GM18907 (cell line): ENCODE data around the gene MYBPC3.

Source experiments
- ATAC-seq: cut with Tn5 transposase; IDR thresholded peaks from one replicate; pipeline ENCODE4 v1.9.1; 2021; ENCODE audit warnings: mild to moderate bottlenecking, moderate library complexity; ENCODE audit not compliant: unreplicated experiment

The MYBPC3 gene

DNA sequence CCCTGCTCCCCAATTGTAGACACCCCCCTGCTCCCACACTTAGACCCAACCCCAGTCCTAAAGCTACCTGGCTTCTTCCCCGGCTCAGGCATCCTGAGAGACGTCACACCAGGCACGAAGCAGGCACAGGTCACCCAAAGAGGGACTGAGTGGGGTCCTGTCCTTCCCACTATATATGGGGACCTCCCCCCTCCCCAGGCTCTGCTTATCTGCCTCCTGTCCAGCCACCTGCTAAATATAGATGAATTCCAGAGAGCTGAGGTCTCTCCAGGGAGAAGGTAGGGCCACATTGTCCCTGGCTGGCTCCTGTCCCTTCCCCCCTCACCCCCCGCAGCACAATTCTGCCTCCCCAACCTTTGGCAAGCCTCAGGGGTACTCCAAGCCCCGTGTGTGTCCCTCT lies at the start of gene MYBPC3:
MYBPC3 (minus strand) TSS at position 147 of the 400 bp plus-strand sequence; CDS start at position 92, 55 bp downstream.
- no peak for ATAC-seq

GRCh38 chr11:47400768-47401279 lies 48.3 kb upstream of the MYBPC3 start:
- peak; percentile 70 for ATAC-seq

DNA sequence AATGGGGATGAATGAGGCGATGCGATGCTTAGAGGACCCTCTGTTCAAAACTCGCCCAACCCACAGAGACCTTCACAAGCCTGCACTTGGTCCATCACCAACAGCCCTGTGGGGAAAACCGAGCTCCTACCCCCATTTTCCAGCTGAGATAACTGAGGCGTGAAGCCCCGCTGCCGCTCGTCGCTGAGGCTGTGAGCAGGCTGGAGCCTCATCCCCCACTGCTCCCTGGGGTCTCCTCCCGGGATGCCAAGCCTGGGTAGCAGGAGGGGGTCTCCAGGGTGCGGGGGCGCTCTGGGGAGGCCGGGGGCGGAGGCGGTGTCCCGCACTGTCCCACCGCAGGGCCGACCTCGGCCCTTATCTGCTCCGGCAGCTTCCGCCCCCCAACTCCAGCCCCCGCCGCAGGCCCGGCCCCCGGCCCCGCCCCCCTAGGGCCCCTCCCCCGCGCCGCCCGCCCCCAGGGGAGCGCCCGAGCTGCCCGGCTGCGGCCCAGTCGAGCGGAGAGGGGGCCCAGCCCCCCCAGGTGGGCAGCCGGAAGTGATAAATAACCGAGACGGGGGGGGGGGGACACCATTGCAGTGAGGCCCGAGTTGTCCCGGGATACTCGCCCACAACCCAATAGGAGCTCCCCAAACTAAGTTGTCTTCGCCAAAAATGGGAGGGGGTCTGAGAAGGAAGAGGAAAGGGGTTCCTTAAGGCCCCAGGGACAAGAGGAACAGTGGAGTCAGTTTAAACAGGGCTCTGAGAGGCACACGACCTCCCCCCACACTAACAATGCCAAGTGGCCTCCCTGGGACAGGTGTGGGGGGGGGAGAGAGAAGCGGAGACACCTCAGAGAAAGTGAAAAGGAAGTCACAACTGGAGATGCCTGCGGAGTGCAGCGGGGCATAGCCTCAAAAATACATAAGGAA lies 47.6 kb upstream of the MYBPC3 start:
- ATAC-seq = peak; percentile 51

GRCh38 chr11:47398551-47398950 lies 46.0 kb upstream of the MYBPC3 start:
- ATAC-seq = no peak

DNA sequence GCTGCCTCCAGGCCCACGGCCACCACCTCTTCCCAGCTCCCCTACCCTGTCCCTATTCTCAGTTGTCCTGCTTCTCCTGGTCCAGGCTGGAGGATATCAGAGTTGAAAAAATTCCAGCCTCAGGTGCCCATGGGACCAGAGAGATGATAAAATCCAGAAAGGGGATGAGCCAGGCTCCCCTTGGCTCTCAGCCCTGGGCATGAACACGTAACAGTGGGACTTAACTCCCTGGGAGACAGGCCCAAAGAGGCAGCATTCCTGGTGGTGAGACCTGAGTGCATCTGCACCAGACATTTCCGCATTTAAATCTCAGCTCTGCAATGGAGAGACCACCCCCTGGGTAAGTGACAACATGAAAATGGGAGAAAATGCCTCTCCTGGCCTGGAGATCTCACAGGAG lies 45.5 kb upstream of the MYBPC3 start:
- ATAC-seq = no peak

DNA sequence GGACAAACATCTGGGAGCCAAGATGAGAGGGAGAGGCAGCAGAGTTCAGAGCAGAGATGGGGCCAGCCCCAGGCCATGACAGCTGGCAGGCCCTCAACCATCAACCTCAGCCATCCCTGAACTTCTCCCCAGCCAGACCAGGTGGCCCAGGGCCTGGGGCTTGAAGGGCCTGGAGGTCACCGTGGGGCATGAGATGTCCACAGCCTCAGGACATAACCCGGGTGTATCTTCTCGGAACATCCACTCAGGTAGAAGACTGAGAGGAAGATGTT lies 43.5 kb upstream of the MYBPC3 start:
- no peak for ATAC-seq

GRCh38 chr11:47395223-47396048 lies 42.9 kb upstream of the MYBPC3 start:
- ATAC-seq = no peak

DNA sequence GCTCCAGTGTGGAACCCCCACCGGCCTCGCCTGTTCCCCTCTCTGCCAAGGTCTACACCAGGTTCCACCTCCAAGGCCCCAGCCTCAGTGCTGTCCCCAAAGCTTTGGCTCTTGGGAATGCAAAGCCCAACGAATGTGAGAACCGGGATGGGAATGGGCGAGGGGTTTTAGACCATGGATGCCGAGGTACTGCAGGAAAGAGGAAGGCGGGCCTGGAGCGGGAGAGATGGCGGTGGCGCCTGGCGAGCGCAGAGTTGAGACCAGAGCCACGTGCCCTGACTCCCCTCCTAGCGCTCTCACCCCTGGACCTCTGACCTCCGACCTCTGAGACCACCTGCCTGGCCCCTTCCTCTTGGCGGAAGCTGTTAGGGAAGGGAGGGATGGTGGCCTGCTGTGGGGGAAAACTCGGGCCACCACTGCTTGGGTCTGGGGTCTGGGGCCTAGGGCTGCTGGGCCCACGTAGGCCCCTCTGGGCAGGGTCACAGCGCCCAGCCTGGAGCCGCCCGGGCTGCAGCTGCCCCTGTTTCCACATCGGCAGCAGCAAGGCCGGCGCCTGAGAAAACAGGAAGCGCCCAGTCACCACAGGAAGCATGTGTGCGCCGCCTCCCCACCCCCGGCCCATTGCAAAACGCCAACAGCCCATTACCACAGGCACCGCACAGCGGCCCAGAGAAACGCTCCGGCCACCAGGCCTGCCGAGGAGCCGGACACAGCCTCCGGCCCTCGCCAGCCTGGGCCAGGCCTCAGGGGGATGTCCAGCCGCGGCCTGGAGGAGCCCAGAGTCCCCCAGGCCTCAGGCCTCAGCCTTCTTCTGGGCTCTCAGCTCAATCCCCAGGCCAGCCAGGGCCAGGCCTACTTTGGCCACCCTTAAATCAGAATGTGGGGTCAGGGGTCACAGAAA lies 42.1 kb upstream of the MYBPC3 start:
- peak; percentile 64 for ATAC-seq

DNA sequence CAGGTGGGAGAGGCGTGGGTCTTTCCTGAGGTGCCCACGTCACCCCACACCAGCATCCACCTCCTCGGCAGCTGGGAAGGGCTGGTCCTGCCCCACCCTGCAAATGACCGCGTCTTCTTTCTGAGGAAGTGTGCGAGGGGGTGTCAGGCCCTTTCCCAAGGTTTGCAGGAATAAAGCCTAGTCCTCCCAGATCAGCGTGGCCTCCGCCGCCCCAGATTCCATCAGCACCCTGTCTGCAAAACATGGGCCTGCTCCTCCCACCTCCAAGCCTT lies 41.5 kb upstream of the MYBPC3 start:
- no peak for ATAC-seq

- no peak for ATAC-seq
These were observed 40.9 kb upstream of the MYBPC3 start for GRCh38 chr11:47393163-47394049.

- ATAC-seq = no peak
These were observed 40.2 kb upstream of the MYBPC3 start for GRCh38 chr11:47392546-47393162.

DNA sequence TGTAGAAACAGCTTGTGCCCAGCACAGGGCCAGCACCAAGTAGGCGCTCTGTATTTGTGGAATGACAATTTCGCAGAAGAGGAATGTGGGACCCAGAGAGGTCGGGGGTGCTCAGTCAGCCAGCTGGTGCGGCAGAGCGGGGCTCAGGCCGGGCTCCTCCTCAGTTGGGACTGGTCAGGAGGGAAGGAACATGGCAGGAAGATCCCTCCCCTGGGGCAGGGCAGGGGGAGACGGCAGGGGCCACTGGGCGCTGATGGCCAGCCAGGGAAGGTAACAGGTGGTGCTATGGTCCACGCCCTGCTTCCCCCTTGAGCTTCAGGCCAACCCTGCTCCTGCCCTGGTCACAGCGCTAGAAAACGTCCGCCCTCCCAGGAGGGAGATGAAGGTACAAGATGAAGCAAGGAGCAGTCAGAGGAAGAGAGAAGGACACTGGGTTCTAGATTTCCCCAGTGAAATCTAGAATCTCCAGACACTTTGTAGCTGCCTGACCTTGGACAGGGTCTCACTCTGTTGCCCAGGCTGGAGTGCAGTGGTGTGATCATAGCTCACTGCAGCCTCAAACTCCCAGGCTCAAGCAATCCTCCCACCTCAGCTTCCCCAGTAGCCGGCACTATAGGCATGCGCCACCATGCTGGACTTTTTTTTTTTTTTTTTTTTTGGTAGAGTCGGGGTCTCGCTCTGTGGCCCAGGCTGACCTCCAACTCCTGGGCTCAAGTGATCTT lies 39.4 kb upstream of the MYBPC3 start:
- ATAC-seq = no peak

DNA sequence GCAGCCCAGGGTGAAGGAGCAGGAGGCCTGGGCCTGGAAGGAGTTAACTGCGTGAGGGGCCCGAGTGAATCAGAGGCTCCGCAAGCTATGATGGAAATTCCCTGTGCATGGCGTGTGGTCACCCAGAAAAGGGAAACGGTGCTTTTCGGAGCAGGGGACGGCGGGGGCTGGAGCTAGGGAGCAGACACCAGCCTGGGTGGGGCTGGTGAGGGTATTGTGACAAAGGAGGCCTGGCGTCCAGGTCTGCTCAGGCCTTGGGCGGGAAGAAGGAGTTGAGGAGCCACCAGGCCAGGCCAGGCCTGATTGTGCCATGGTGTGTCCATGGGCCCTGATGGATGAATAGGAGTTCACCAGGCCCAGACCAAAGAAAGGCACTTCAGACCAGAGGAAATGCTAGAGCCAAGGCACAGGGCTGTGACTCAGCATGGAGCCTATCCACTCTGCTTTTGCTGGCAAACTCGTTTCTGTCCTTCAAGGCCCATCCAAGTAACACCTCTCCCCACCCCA lies 38.6 kb upstream of the MYBPC3 start:
- no peak for ATAC-seq

- no peak for ATAC-seq
These were observed 37.9 kb upstream of the MYBPC3 start for GRCh38 chr11:47390422-47390760.

DNA sequence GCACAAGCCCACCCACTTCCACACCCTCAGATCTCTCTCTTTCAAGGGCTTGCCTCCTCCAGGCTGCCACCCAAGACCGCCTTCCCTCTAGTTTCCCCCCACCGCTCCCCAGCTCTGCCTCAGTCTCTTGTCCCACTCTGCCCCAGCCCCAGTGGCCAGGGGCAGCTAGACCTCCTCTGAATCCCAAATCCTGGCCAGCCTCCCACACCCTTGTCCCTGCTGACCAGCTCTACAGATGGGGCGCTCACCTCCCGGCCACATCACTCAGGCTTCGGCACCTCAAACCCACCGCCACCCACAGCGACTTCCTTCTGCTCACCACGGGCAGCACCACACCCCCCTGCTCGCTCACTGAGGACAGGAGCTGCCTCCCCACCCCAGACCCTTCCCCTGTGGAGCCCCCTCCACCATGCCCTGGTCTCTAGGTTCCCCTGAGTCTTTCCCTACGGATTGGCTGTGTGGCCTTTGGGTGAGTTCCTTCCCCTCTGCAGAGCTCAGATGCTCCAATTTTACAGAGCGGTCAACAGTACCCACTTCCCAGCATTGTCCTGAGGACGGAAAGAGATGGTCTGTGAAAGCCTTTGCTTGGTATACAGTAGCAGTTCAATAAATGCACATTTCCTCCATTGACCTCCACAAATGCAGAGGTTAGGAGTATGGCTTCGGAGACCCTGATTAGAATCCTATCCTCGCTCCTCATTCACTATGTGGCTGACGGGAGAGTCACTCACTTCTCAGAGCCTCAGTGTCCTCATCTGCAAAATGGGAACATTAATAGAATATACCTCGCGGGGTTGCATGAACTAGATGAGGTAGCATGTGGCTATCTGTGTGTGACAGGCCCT lies 37.3 kb upstream of the MYBPC3 start:
- no peak for ATAC-seq

DNA sequence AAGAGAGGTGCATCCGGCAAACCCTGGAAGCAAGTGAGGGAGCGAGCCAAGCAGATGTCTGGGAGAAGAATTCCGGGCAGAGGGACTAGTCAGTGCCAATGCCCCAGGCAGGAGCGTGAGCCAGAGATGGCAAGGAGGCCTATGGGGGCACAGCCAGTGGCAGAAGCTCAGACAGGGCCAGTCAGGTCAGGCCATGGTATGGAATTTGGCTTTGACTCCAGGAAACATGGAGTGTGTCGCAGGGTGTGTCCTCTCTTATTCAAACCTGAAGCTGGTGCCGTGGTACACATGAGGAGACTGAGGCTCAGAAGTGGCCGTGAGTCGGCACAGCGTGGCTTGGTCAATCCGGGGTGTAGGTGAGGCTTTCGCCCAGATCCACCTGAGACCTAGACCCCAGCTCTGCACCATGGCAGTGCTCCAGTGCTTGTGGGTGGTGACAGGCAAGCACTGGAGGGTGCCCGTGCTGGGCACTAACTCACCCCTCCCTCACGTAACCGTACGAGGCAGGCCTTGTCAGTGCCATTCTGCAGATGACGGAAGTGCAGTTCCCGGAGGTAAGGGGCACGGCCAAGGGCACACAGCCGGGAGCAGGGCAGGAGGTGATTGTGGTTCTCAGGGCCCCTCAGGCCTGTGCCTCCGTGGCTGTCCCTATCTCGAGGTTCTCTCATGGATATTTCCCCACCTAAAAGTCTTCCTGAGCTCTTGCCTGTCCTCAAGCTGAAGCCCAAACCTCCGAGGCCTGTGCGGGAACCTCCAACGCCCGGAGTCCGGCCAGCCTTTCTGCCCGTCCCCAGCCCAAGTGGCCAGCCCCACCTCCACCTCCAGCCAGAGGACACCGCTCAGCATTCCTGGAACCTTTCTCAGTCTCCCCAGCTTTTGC lies 36.4 kb upstream of the MYBPC3 start:
- no peak for ATAC-seq
